Measurements from ENCODE around the gene C6orf132. TPM values are rescaled to one million over a fixed set of nuclear protein-coding genes. Genes with fewer than 3 reads are reported as not detected.

Gene C6orf132
- total and polyA plus RNA-seq, 9 of the 15 experiments (the other 6 are each of a cell fraction or from before 2014, with no cell fraction given), result 0.06 to 0.35 (median 0.14) TPM

DNA sequence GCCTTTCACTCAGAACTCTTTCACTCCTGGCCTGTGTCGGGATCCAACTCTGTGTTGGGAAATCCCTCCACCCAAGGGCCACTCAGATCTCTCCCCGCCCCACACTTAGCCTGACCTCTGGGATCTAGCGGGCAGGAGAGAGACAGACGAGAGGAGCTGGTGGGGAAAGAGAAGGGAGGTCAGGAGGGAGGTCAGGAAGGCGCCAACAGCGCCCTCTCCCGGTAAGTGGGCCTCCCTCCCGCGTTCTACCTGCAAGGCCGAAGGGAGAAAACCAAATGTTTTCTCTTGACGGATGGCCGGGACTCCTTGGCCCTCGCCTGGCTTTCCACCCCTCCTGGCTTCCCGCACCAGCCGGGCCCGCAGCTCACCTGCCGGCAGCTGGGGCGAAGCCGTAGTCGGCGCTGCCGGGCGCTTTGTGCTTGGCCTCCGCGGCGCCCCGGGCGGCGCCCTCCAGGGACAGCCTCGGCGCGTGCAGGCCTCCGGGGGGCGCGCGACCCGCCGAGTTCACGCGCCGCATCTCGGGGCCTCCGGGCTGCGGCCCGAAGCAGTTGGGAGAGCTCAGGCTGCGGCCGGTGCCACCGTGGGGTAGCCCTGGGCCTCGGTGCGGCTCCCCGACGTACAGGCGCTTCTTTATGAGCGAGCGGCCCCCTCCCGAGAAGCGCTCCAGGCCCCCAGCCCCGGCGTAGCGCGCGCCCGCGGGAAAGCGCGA, 38.2 kb downstream of the C6orf132 start (continued):
- TF ChIP-seq, protein P1, sequence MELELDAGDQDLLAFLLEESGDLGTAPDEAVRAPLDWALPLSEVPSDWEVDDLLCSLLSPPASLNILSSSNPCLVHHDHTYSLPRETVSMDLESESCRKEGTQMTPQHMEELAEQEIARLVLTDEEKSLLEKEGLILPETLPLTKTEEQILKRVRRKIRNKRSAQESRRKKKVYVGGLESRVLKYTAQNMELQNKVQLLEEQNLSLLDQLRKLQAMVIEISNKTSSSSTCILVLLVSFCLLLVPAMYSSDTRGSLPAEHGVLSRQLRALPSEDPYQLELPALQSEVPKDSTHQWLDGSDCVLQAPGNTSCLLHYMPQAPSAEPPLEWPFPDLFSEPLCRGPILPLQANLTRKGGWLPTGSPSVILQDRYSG (tag; conservative IDR thresholded peaks at IDR 0.05; ENCODE audit: low read depth), result no peak
- TF ChIP-seq ZFPM2 (CRISPR knock-in tag; IDR thresholded peaks at IDR 0.05), result peak; percentile 19; the same call in 1 of the 2 replicates
- no peak for TF ChIP-seq NR4A1 (CRISPR knock-in tag; IDR thresholded peaks at IDR 0.05)
- peak; percentile 71 for TF ChIP-seq NR4A1 (tag; IDR thresholded peaks at IDR 0.05)
- TF ChIP-seq FOS (IDR thresholded peaks at IDR 0.05; ENCODE audit: extremely low read depth, insufficient read length), result no peak
- TF ChIP-seq CCNT2 (IDR thresholded peaks at IDR 0.05; ENCODE audit: borderline replicate concordance, extremely low read depth, insufficient read length, low read depth, low read length), result peak; percentile 88
- TF ChIP-seq U2AF1 (optimal IDR thresholded peaks at IDR 0.05; ENCODE audit: low read depth, low read length), result peak; percentile 77
- TF ChIP-seq NFRKB (IDR thresholded peaks at IDR 0.05; ENCODE audit: low read depth), result 0 out of 2 replicates have a peak, but pooled peaks have one; percentile 15
- peak; percentile 47 for TF ChIP-seq TAF1 (IDR thresholded peaks at IDR 0.05; ENCODE audit: control insufficient read depth, extremely low read depth, insufficient read depth, low read length, severe bottlenecking)
- peak; percentile 42; the same call in 1 of the 2 replicates for TF ChIP-seq JUND (IDR thresholded peaks at IDR 0.05; ENCODE audit: borderline replicate concordance, low read depth, low read length)
- TF ChIP-seq JUND (tag; IDR thresholded peaks at IDR 0.05; ENCODE audit: borderline replicate concordance, low read depth, low read length), result no peak
- TF ChIP-seq SP2 (IDR thresholded peaks at IDR 0.05; ENCODE audit: extremely low read depth, low read depth, low read length, poor library complexity, severe bottlenecking), result peak; percentile 4
- TF ChIP-seq ETS1 (conservative IDR thresholded peaks at IDR 0.05; ENCODE audit: control insufficient read depth, low read depth, low read length), result no peak; the same call in 1 of the 2 replicates
- TF ChIP-seq BDP1 (IDR thresholded peaks at IDR 0.05; ENCODE audit: insufficient read depth, insufficient read length), result no peak
- TF ChIP-seq TEAD4 (IDR thresholded peaks at IDR 0.05; ENCODE audit: low read length), result no peak
- TF ChIP-seq TEAD4 (CRISPR knock-in tag; IDR thresholded peaks at IDR 0.05; ENCODE audit: borderline replicate concordance), result peak; percentile 57; the same call in 1 of the 2 replicates
- 0 out of 2 replicates have a peak, but pooled peaks have one; percentile 41 for TF ChIP-seq NFIC (IDR thresholded peaks at IDR 0.05)
- no peak for TF ChIP-seq MTF1 (CRISPR knock-in tag; IDR thresholded peaks at IDR 0.05; ENCODE audit: borderline replicate concordance)
- peak in 2 of 3 experiments; percentile 21 to 59 for TF ChIP-seq YY1 (IDR thresholded peaks at IDR 0.05; ENCODE audit: borderline replicate concordance in 1 of 3, control insufficient read depth in 1 of 3, extremely low read depth in 1 of 3, insufficient read depth in 3 of 3, insufficient read length in 1 of 3, insufficient replicate concordance in 2 of 3, low read depth in 1 of 3, low read length in 2 of 3)
- no peak for TF ChIP-seq GMEB1 (CRISPR knock-in tag; IDR thresholded peaks at IDR 0.05)
- no peak; the same call in 1 of the 2 replicates for TF ChIP-seq ILF3 (IDR thresholded peaks at IDR 0.05; ENCODE audit: borderline replicate concordance)

Measured in K562 (cell line).